Neural cell (in vitro differentiated cells): Measurements from ENCODE around the gene RIN1. TPM values are rescaled to one million over a fixed set of nuclear protein-coding genes. Genes with fewer than 3 reads are reported as not detected.

Source experiments
- H2AFZ ChIP-seq: fragments of 200-600, 300-800 bp; sonication (generic), shearing (Covaris generic); 2 replicates; pipeline ENCODE4 v1.6.0; 2014; ENCODE audit warnings: low read depth, mild to moderate bottlenecking, antibody characterized with exemption, low read length, moderate library complexity
- H3F3A ChIP-seq: fragments of 200-600 bp; shearing (Covaris generic); 2 replicates; pipeline ENCODE4 v1.6.1; 2016; ENCODE audit warnings: mild to moderate bottlenecking, moderate library complexity, mixed read lengths, antibody characterized with exemption, low read length; ENCODE audit not compliant: insufficient read depth, poor library complexity, severe bottlenecking
- H3K27ac ChIP-seq: fragments of 200-600, 300-800 bp; sonication (generic), shearing (Covaris generic); 2 replicates; pipeline ENCODE4 v1.5.1; 2014; ENCODE audit warnings: mild to moderate bottlenecking, low read length, moderate library complexity
- H3K27me3 ChIP-seq: fragments of 300-800, 200-600 bp; sonication (generic), shearing (Covaris generic); 2 replicates; pipeline ENCODE4 v1.6.0; 2014; ENCODE audit warnings: mild to moderate bottlenecking, low read depth, low read length, moderate library complexity; ENCODE audit not compliant: insufficient read depth
- H3K36me3 ChIP-seq: fragments of 300-800, 200-600 bp; sonication (generic), shearing (Covaris generic); 2 replicates; pipeline ENCODE4 v1.5.1; 2014; ENCODE audit warnings: mild to moderate bottlenecking, antibody characterized with exemption, low read length, moderate library complexity; ENCODE audit not compliant: insufficient read depth
- H3K4me2 ChIP-seq: fragments of 300-800, 200-600 bp; sonication (generic), shearing (Covaris generic); 2 replicates; pipeline ENCODE4 v1.6.0; 2014; ENCODE audit warnings: mild to moderate bottlenecking, low read length
- H3K4me3 ChIP-seq: fragments of 300-800, 200-600 bp; sonication (generic), shearing (Covaris generic); 2 replicates; pipeline ENCODE4 v1.5.1; 2014; ENCODE audit warnings: mild to moderate bottlenecking, low read length, moderate library complexity
- H3K79me2 ChIP-seq: fragments of 200-600 bp; shearing (Covaris generic); replicated peaks from 2 replicates; pipeline ENCODE4 v1.6.0; 2014; ENCODE audit warnings: mild to moderate bottlenecking, low read length, moderate library complexity; ENCODE audit not compliant: insufficient read depth
- H3K9ac ChIP-seq: fragments of 300-800, 200-600 bp; sonication (generic), shearing (Covaris generic); 2 replicates; pipeline ENCODE4 v1.6.1; 2016; ENCODE audit warnings: mild to moderate bottlenecking, low read length, mixed read lengths
- H3K9me2 ChIP-seq: fragments of 200-600 bp; shearing (Covaris generic); 2 replicates; pipeline ENCODE4 v1.6.1; 2016; ENCODE audit warnings: mild to moderate bottlenecking, low read length, mixed read lengths; ENCODE audit not compliant: insufficient read depth
- H3K9me3 ChIP-seq: fragments of 200-600, 300-800 bp; sonication (generic), shearing (Covaris generic); 2 replicates; pipeline ENCODE4 v1.6.1; 2016; ENCODE audit warnings: mild to moderate bottlenecking, mixed run types, low read length, moderate library complexity, mixed read lengths
- H4K20me1 ChIP-seq: fragments of 200-600 bp; shearing (Covaris generic); 2 replicates; pipeline ENCODE4 v1.6.1; 2016; ENCODE audit warnings: mild to moderate bottlenecking, mixed run types; ENCODE audit not compliant: insufficient read depth
- EP300 ChIP-seq: fragments of 450-650 bp; conservative IDR thresholded peaks from 2 replicates; pipeline ENCODE4 v1.6.1; 2014; ENCODE audit warnings: antibody characterized with exemption, mild to moderate bottlenecking, moderate library complexity; ENCODE audit not compliant: poor library complexity, severe bottlenecking
- EZH2 ChIP-seq: fragments of 200-600, 300-800 bp; shearing (Covaris generic), sonication (generic); IDR thresholded peaks from 2 replicates; pipeline ENCODE4 v1.6.1; 2014; ENCODE audit warnings: antibody characterized with exemption, low read length, borderline replicate concordance, mild to moderate bottlenecking; ENCODE audit not compliant: insufficient read depth, poor library complexity, severe bottlenecking
- MXI1 ChIP-seq: fragments of 450-650 bp; conservative IDR thresholded peaks from 2 replicates; pipeline ENCODE4 v1.6.1; 2014; ENCODE audit warnings: antibody characterized with exemption, mild to moderate bottlenecking; ENCODE audit not compliant: poor library complexity, severe bottlenecking
- POLR2AphosphoS5 ChIP-seq: IDR thresholded peaks from 2 replicates; pipeline ENCODE4 v1.6.1; 2012
- RAD21 ChIP-seq: fragments of 450-650 bp; conservative IDR thresholded peaks from 2 replicates; pipeline ENCODE4 v1.6.1; 2014; ENCODE audit warnings: antibody characterized with exemption, mild to moderate bottlenecking, moderate library complexity
- SMC3 ChIP-seq: fragments of 450-650 bp; conservative IDR thresholded peaks from 2 replicates; pipeline ENCODE4 v1.6.1; 2014; ENCODE audit warnings: antibody characterized with exemption, mild to moderate bottlenecking, moderate library complexity; ENCODE audit not compliant: poor library complexity
- TAF1 ChIP-seq: IDR thresholded peaks from 2 replicates; pipeline ENCODE4 v1.6.1; 2012; ENCODE audit warnings: low read depth
- polyA plus RNA-seq: library from polyadenylated mRNA; depleted of rRNA; stranded (reverse); fragments of >200 nt; gene quantifications from 2 replicates; pipeline ENCODE4 v1.2.3, GENCODE V29; 2014
- TF ChIP-seq, protein P1 (sequence below): IDR thresholded peaks from 2 replicates; pipeline ENCODE4 v1.6.1; 2012; ENCODE audit warnings: borderline replicate concordance
- TF ChIP-seq, protein P2 (sequence below): fragments of 450-650 bp; IDR thresholded peaks from 2 replicates; pipeline ENCODE4 v1.5.1; 2014; ENCODE audit warnings: antibody characterized with exemption, mild to moderate bottlenecking, moderate library complexity; ENCODE audit not compliant: poor library complexity, severe bottlenecking

RIN1 gene
- polyA plus RNA-seq, 1 donor from 2014 or later, result 4.2 TPM

GRCh38 chr11:66285250-66285947 lies 50.8 kb downstream of the RIN1 start:
- H3K9me3 ChIP-seq, result no peaks in the 10 kb centered on the region
- no peak overlapping the region for H3K4me3 ChIP-seq
- TF ChIP-seq, protein P1, sequence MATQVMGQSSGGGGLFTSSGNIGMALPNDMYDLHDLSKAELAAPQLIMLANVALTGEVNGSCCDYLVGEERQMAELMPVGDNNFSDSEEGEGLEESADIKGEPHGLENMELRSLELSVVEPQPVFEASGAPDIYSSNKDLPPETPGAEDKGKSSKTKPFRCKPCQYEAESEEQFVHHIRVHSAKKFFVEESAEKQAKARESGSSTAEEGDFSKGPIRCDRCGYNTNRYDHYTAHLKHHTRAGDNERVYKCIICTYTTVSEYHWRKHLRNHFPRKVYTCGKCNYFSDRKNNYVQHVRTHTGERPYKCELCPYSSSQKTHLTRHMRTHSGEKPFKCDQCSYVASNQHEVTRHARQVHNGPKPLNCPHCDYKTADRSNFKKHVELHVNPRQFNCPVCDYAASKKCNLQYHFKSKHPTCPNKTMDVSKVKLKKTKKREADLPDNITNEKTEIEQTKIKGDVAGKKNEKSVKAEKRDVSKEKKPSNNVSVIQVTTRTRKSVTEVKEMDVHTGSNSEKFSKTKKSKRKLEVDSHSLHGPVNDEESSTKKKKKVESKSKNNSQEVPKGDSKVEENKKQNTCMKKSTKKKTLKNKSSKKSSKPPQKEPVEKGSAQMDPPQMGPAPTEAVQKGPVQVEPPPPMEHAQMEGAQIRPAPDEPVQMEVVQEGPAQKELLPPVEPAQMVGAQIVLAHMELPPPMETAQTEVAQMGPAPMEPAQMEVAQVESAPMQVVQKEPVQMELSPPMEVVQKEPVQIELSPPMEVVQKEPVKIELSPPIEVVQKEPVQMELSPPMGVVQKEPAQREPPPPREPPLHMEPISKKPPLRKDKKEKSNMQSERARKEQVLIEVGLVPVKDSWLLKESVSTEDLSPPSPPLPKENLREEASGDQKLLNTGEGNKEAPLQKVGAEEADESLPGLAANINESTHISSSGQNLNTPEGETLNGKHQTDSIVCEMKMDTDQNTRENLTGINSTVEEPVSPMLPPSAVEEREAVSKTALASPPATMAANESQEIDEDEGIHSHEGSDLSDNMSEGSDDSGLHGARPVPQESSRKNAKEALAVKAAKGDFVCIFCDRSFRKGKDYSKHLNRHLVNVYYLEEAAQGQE, result no peak
- TF ChIP-seq, protein P2, sequence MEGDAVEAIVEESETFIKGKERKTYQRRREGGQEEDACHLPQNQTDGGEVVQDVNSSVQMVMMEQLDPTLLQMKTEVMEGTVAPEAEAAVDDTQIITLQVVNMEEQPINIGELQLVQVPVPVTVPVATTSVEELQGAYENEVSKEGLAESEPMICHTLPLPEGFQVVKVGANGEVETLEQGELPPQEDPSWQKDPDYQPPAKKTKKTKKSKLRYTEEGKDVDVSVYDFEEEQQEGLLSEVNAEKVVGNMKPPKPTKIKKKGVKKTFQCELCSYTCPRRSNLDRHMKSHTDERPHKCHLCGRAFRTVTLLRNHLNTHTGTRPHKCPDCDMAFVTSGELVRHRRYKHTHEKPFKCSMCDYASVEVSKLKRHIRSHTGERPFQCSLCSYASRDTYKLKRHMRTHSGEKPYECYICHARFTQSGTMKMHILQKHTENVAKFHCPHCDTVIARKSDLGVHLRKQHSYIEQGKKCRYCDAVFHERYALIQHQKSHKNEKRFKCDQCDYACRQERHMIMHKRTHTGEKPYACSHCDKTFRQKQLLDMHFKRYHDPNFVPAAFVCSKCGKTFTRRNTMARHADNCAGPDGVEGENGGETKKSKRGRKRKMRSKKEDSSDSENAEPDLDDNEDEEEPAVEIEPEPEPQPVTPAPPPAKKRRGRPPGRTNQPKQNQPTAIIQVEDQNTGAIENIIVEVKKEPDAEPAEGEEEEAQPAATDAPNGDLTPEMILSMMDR, result no peak
- TF ChIP-seq EP300, result no peak
- peaks cover 49% of the 10 kb centered on the region for H3K79me2 ChIP-seq
- no peaks in the 10 kb centered on the region for H3K36me3 ChIP-seq
- no peak overlapping the region for H3K9ac ChIP-seq
- no peak overlapping the region for H3K4me2 ChIP-seq
- no peaks in the 10 kb centered on the region for H3K9me2 ChIP-seq
- H2AFZ ChIP-seq, result no peak overlapping the region
- peaks cover 4% of the 10 kb centered on the region for H3K27me3 ChIP-seq
- H3K27ac ChIP-seq, result no peak overlapping the region
- H4K20me1 ChIP-seq, result peaks cover 8% of the 10 kb centered on the region
- no peaks in the 10 kb centered on the region for H3F3A ChIP-seq

- Histone ChIP-seq H3K4me2 (no peak overlapping the region), H3K9ac (no peak overlapping the region), H3K79me2 (peaks cover 56% of the 10 kb centered on the region), H3K36me3 (no peaks in the 10 kb centered on the region), H3F3A (no peaks in the 10 kb centered on the region), H3K27me3 (no peaks in the 10 kb centered on the region), H2AFZ (no peak overlapping the region), H4K20me1 (peaks cover 8% of the 10 kb centered on the region), H3K27ac (no peak overlapping the region), H3K9me2 (no peaks in the 10 kb centered on the region), H3K9me3 (no peaks in the 10 kb centered on the region), H3K4me3 (no peak overlapping the region)
- TF ChIP-seq, protein P2, result no peak
- no peak for TF ChIP-seq TAF1
- TF ChIP-seq EZH2, result no peak
- TF ChIP-seq, protein P1, result no peak
- no peak for TF ChIP-seq RAD21
- TF ChIP-seq POLR2AphosphoS5, result no peak
- no peak for TF ChIP-seq MXI1
- no peak for TF ChIP-seq EP300
- no peak for TF ChIP-seq SMC3
Observed at GRCh38 chr11:66284526-66285078, 51.6 kb downstream of the RIN1 start.
